GM23338 (cell line): ENCODE data around the gene ZNF780B. TPM values are rescaled to one million over a fixed set of nuclear protein-coding genes. Genes with fewer than 3 reads are reported as not detected.

Experiments
- ATAC-seq: fragments of 200-7000 bp; cut with Tn5 transposase; 3 replicates; pipeline ENCODE4 v1.9.1; 2020
- DNase-seq: peaks from one replicate; pipeline ENCODE4 v3.0.0-alpha.2; 2015; ENCODE audit warnings: low spot score
- H2AFZ ChIP-seq: fragments of 200-600 bp; sonication (generic); 2 replicates; pipeline ENCODE4 v1.8.0; 2016; ENCODE audit warnings: antibody characterized with exemption, mild to moderate bottlenecking, moderate library complexity
- H3F3A ChIP-seq: fragments of 200-600 bp; sonication (generic); replicated peaks from 2 replicates; pipeline ENCODE4 v1.8.0; 2017; ENCODE audit warnings: antibody characterized with exemption, mixed run types, low read depth
- H3K27ac ChIP-seq: fragments of 200-600 bp; sonication (generic); 2 replicates; pipeline ENCODE4 v1.6.1; 2016; ENCODE audit warnings: low read depth
- H3K27me3 ChIP-seq: fragments of 200-600 bp; sonication (generic); 2 replicates; pipeline ENCODE4 v1.8.0; 2016; ENCODE audit warnings: mild to moderate bottlenecking, mixed run types, moderate library complexity; ENCODE audit not compliant: insufficient read depth
- H3K36me3 ChIP-seq: fragments of 200-600 bp; sonication (generic); 2 replicates; pipeline ENCODE4 v1.8.0; 2016; ENCODE audit warnings: mild to moderate bottlenecking; ENCODE audit not compliant: insufficient read depth
- H3K4me1 ChIP-seq: fragments of 200-600 bp; sonication (generic); 2 replicates; pipeline ENCODE4 v1.8.0; 2016; ENCODE audit warnings: mild to moderate bottlenecking, moderate library complexity; ENCODE audit not compliant: insufficient read depth
- H3K4me2 ChIP-seq: fragments of 200-600 bp; sonication (generic); 2 replicates; pipeline ENCODE4 v1.7.1; 2017; ENCODE audit warnings: mixed run types
- H3K4me3 ChIP-seq: fragments of 200-600 bp; sonication (generic); 2 replicates; pipeline ENCODE4 v1.6.1; 2016; ENCODE audit warnings: mixed run types
- H3K79me2 ChIP-seq: fragments of 200-600 bp; sonication (generic); replicated peaks from 2 replicates; pipeline ENCODE4 v1.8.0; 2017; ENCODE audit warnings: mild to moderate bottlenecking; ENCODE audit not compliant: insufficient read depth
- H3K9me2 ChIP-seq: fragments of 200-600 bp; sonication (generic); 2 replicates; pipeline ENCODE4 v1.8.0; 2017; ENCODE audit not compliant: insufficient read depth
- H4K20me1 ChIP-seq: fragments of 200-600 bp; sonication (generic); replicated peaks from 2 replicates; pipeline ENCODE4 v1.8.0; 2017; ENCODE audit warnings: mild to moderate bottlenecking; ENCODE audit not compliant: insufficient read depth
- H3K27ac Mint-ChIP-seq: 2 replicates; pipeline ENCODE4 v1.8.0; 2020; ENCODE audit warnings: inconsistent platforms, mild to moderate bottlenecking, moderate library complexity, mixed read lengths
- H3K27me3 Mint-ChIP-seq: 3 replicates; pipeline ENCODE4 v1.8.0; 2022; ENCODE audit warnings: low read depth, mild to moderate bottlenecking, moderate library complexity, mixed read lengths, inconsistent platforms; ENCODE audit not compliant: insufficient read depth, poor library complexity
- H3K36me3 Mint-ChIP-seq: 3 replicates; pipeline ENCODE4 v1.8.0; 2021; ENCODE audit warnings: low read depth, mild to moderate bottlenecking, inconsistent platforms, moderate library complexity, mixed read lengths
- H3K4me1 Mint-ChIP-seq: 3 replicates; pipeline ENCODE4 v1.8.0; 2020; ENCODE audit warnings: mild to moderate bottlenecking, inconsistent platforms, mixed read lengths
- H3K4me3 Mint-ChIP-seq: 3 replicates; pipeline ENCODE4 v1.8.0; 2021; ENCODE audit warnings: moderate library complexity, mild to moderate bottlenecking, inconsistent platforms, mixed read lengths
- H3K9me3 Mint-ChIP-seq: 3 replicates; pipeline ENCODE4 v1.8.0; 2020; ENCODE audit warnings: moderate library complexity, mild to moderate bottlenecking, inconsistent platforms, mixed read lengths
- CREB1 ChIP-seq: fragments of 250-450 bp; sonication (Bioruptor Pico); IDR thresholded peaks from 2 replicates; pipeline ENCODE4 v1.5.0; 2020; ENCODE audit warnings: low read depth, mild to moderate bottlenecking, moderate library complexity
- CTCF ChIP-seq, 2 experiments: fragments of 200-600 bp in 1 of 2; sonication (generic) in 1 of 2; conservative IDR thresholded peaks; 2 replicates each; pipeline versions ENCODE4 v1.5.1 to v1.6.1; 2016 to 2017; ENCODE audit warnings: antibody characterized with exemption in 2 of 2, low read depth in 2 of 2, mild to moderate bottlenecking in 2 of 2, moderate library complexity in 1 of 2
- ETS1 ChIP-seq: IDR thresholded peaks from 2 replicates; pipeline ENCODE4 v1.6.1; 2016; ENCODE audit warnings: antibody characterized with exemption
- EZH2 ChIP-seq: fragments of 200-600 bp; sonication (generic); IDR thresholded peaks from one replicate; pipeline ENCODE4 v1.8.0; 2017; ENCODE audit warnings: antibody characterized with exemption, mild to moderate bottlenecking, low read depth; ENCODE audit not compliant: unreplicated experiment
- EZH2phosphoT487 ChIP-seq: fragments of 200-600 bp; sonication (generic); IDR thresholded peaks from one replicate; pipeline ENCODE4 v1.8.1; 2018; ENCODE audit warnings: antibody characterized with exemption; ENCODE audit not compliant: unreplicated experiment
- JUNB ChIP-seq: IDR thresholded peaks from one replicate; pipeline ENCODE4 v1.6.1; 2016; ENCODE audit warnings: antibody characterized with exemption; ENCODE audit not compliant: unreplicated experiment
- NANOG ChIP-seq: IDR thresholded peaks from 2 replicates; pipeline ENCODE4 v1.6.1; 2016; ENCODE audit warnings: antibody characterized with exemption, borderline replicate concordance
- POLR2AphosphoS5 ChIP-seq: IDR thresholded peaks from 2 replicates; pipeline ENCODE4 v1.6.1; 2016; ENCODE audit warnings: antibody characterized with exemption, low read depth
- REST ChIP-seq: IDR thresholded peaks from one replicate; pipeline ENCODE4 v1.6.1; 2018; ENCODE audit warnings: antibody characterized with exemption; ENCODE audit not compliant: unreplicated experiment
- STAT1 ChIP-seq: IDR thresholded peaks from one replicate; pipeline ENCODE4 v1.6.1; 2016; ENCODE audit warnings: antibody characterized with exemption; ENCODE audit not compliant: unreplicated experiment
- ZNF114 ChIP-seq: fragments of 250-450 bp; sonication (Bioruptor Pico); IDR thresholded peaks from 2 replicates; pipeline ENCODE4 v1.5.0; 2020; ENCODE audit warnings: mild to moderate bottlenecking, moderate library complexity
- ZNF331 ChIP-seq: fragments of 250-450 bp; sonication (Bioruptor Pico); IDR thresholded peaks from 2 replicates; pipeline ENCODE4 v1.5.0; 2020; ENCODE audit warnings: low read depth, mild to moderate bottlenecking, moderate library complexity
- ZNF462 ChIP-seq: fragments of 250-450 bp; sonication (Bioruptor Pico); IDR thresholded peaks from 2 replicates; pipeline ENCODE4 v1.5.0; 2020; ENCODE audit warnings: mild to moderate bottlenecking, moderate library complexity
- polyA plus RNA-seq: library from polyadenylated mRNA; unstranded; fragments of >200 nt; fragmentation: Nextera tagmentation; extraction: Ambion mirVana; gene quantifications from 2 replicates; pipeline ENCODE4 v1.2.1, GENCODE V29; 2016
- total RNA-seq: library from RNA; depleted of rRNA; stranded (reverse); fragments of >200 nt; shearing (Covaris generic); gene quantifications from 2 replicates; pipeline ENCODE4 v1.2.3, GENCODE V29; 2014

Gene ZNF780B
- total and polyA plus RNA-seq, 2 experiments from 2014 or later, result 4.9 to 11.0 TPM

GRCh38 chr19:39987596-39987995, 68.4 kb downstream of the ZNF780B start:
- no peaks in the 10 kb centered on the region for H3F3A ChIP-seq
- H4K20me1 ChIP-seq, result peaks cover 5% of the 10 kb centered on the region; the same call in 1 of the 2 replicates
- Mint-ChIP-seq H3K27me3 (no peaks in the 10 kb centered on the region), H3K36me3 (peaks cover 47% of the 10 kb centered on the region), H3K9me3 (peaks cover 44% of the 10 kb centered on the region), H3K4me3 (no peak overlapping the region), H3K4me1 (no peaks in the 10 kb centered on the region), H3K27ac (no peak overlapping the region)
- no peak overlapping the region for H3K4me3 ChIP-seq
- no peaks in the 10 kb centered on the region for H3K9me2 ChIP-seq
- no peak overlapping the region for H3K27ac ChIP-seq
- H3K4me2 ChIP-seq, result no peak overlapping the region
- H2AFZ ChIP-seq, result no peak overlapping the region
- peaks cover 74% of the 10 kb centered on the region for H3K79me2 ChIP-seq
- ATAC-seq (no peak), DNase-seq (no peak)
- TF ChIP-seq POLR2AphosphoS5 (no peak), NANOG (no peak), ETS1 (no peak), STAT1 (no peak), JUNB (no peak), REST (no peak), CTCF (conservative IDR thresholded peaks at IDR 0.05; ENCODE audit: low read depth in 2 of 2) (no peak), CREB1 (CRISPR knock-in tag) (no peak), ZNF331 (CRISPR knock-in tag) (no peak), EZH2 (no peak), ZNF114 (CRISPR knock-in tag) (no peak), EZH2phosphoT487 (no peak), ZNF462 (no peak)
- H3K27me3 ChIP-seq, result no peaks in the 10 kb centered on the region
- H3K36me3 ChIP-seq, result peaks cover under 1% of the 10 kb centered on the region; the same call in 1 of the 2 replicates
- no peaks in the 10 kb centered on the region for H3K4me1 ChIP-seq
